A549 (cell line): ENCODE measurements around the gene MGRN1. TPM values are rescaled to one million over a fixed set of nuclear protein-coding genes. Genes with fewer than 3 reads are reported as not detected.

Experiments
- ATAC-seq, 2 experiments: fragments of 200-7000 bp in 1 of 2; fragments of >200 bp in 1 of 2; cut with Nextera tagmentation in 1 of 2; cut with Tn5 transposase in 1 of 2; 3 replicates each; pipeline versions ENCODE4 v1.8.0 to v1.9.1; 2018 to 2020; ENCODE audit warnings: mild to moderate bottlenecking in 1 of 2, moderate library complexity in 1 of 2
- CTCF ChIA-PET: fragments of 300-600 bp; sonication (Branson Sonifier 250); formaldehyde crosslinking; extraction: SDS; loops from one replicate; lab custom pipeline; 2021; ENCODE audit warnings: antibody characterized with exemption, inconsistent platforms; lab: Yijun Ruan, JAX
- POLR2A ChIA-PET: fragments of 350-600 bp; formaldehyde crosslinking; extraction: SDS; loops from one replicate; lab custom pipeline; 2021; ENCODE audit warnings: antibody characterized with exemption, inconsistent platforms; lab: Yijun Ruan, JAX
- DNase-seq, 2 experiments: peaks; one replicate each; pipeline versions ENCODE4 v3.0.0 to v3.0.0-alpha.2; 2011 to 2016; ENCODE audit warnings: low read depth in 1 of 2, low spot score in 1 of 2
- FAIRE-seq: peaks from 2 replicates; lab custom pipeline; 2011; peaks lifted over from hg19 to GRCh38; lab: Jason Lieb, UNC
- H3K27ac ChIP-seq, 2 experiments: fragments of >200 bp; sonication (Bioruptor Twin); formaldehyde crosslinking; 3 replicates each; pipeline ENCODE4 v1.5.1; 2016 to 2017
- H3K4me1 ChIP-seq: fragments of >200 bp; sonication (Bioruptor Twin); formaldehyde crosslinking; 3 replicates; pipeline ENCODE4 v1.6.1; 2016
- H3K4me2 ChIP-seq: fragments of >200 bp; sonication (Bioruptor Twin); formaldehyde crosslinking; 3 replicates; pipeline ENCODE4 v1.6.1; 2016
- H3K4me3 ChIP-seq: fragments of >200 bp; sonication (Bioruptor Twin); formaldehyde crosslinking; 3 replicates; pipeline ENCODE4 v1.5.1; 2016
- H3K9me3 ChIP-seq: fragments of >200 bp; sonication (Bioruptor Twin); formaldehyde crosslinking; 3 replicates; pipeline ENCODE4 v1.6.1; 2016
- BHLHE40 ChIP-seq: IDR thresholded peaks from 2 replicates; pipeline ENCODE4 v1.6.1; 2012; ENCODE audit warnings: low read depth, low read length, inconsistent platforms
- CBX2 ChIP-seq: fragments of 200-600 bp; sonication (generic); IDR thresholded peaks from 2 replicates; pipeline ENCODE4 v1.6.1; 2016; ENCODE audit warnings: low read depth, mild to moderate bottlenecking, borderline replicate concordance
- CHD4 ChIP-seq: fragments of 200-600 bp; sonication (generic); IDR thresholded peaks from 2 replicates; pipeline ENCODE4 v1.6.1; 2016; ENCODE audit warnings: antibody characterized with exemption, mild to moderate bottlenecking, borderline replicate concordance
- EHF ChIP-seq: fragments of 250-450 bp; sonication (Bioruptor Pico); IDR thresholded peaks from 2 replicates; pipeline ENCODE4 v1.5.0; 2020; ENCODE audit warnings: mild to moderate bottlenecking
- EP300 ChIP-seq, 2 experiments: fragments of >200 bp; sonication (Bioruptor Twin); formaldehyde crosslinking; IDR thresholded peaks; 2 replicates in 1 of 2; 3 replicates in 1 of 2; pipeline ENCODE4 v1.6.1; 2016 to 2017
- FOSB ChIP-seq: fragments of 250-450 bp; sonication (Bioruptor Pico); IDR thresholded peaks from 2 replicates; pipeline ENCODE4 v1.5.0; 2020; ENCODE audit warnings: mild to moderate bottlenecking, moderate library complexity
- FOSL2 ChIP-seq, 2 experiments: fragments of 450-650 bp in 1 of 2; fragments of >200 bp in 1 of 2; sonication (Bioruptor Twin) in 1 of 2; formaldehyde crosslinking; IDR thresholded peaks; 2 replicates each; pipeline versions ENCODE4 v1.5.0 to v1.6.1; 2016 to 2020; ENCODE audit warnings: mild to moderate bottlenecking in 1 of 2, moderate library complexity in 1 of 2
- FOXS1 ChIP-seq: fragments of 250-450 bp; sonication (Bioruptor Pico); IDR thresholded peaks from 2 replicates; pipeline ENCODE4 v1.5.0; 2020; ENCODE audit warnings: mild to moderate bottlenecking, moderate library complexity
- GATA3 ChIP-seq: IDR thresholded peaks from 2 replicates; pipeline ENCODE4 v1.6.1; 2012; ENCODE audit warnings: borderline replicate concordance
- HDAC2 ChIP-seq: fragments of 200-600 bp; sonication (generic); IDR thresholded peaks from 2 replicates; pipeline ENCODE4 v1.6.1; 2016
- HES2 ChIP-seq: fragments of >200 bp; sonication (Bioruptor Twin); formaldehyde crosslinking; IDR thresholded peaks from 2 replicates; pipeline ENCODE4 v1.6.1; 2016
- HMGXB4 ChIP-seq: fragments of 250-450 bp; sonication (Bioruptor Pico); IDR thresholded peaks from 2 replicates; pipeline ENCODE4 v1.5.0; 2021; ENCODE audit warnings: mild to moderate bottlenecking, moderate library complexity, borderline replicate concordance
- HOXA7 ChIP-seq: fragments of 250-450 bp; sonication (Bioruptor Pico); IDR thresholded peaks from 2 replicates; pipeline ENCODE4 v1.5.0; 2020; ENCODE audit warnings: mild to moderate bottlenecking, moderate library complexity
- HOXB13 ChIP-seq: fragments of 250-450 bp; sonication (Bioruptor Pico); IDR thresholded peaks from 2 replicates; pipeline ENCODE4 v1.5.0; 2020; ENCODE audit warnings: low read depth, mild to moderate bottlenecking, moderate library complexity
- HOXB5 ChIP-seq: fragments of 250-450 bp; sonication (Bioruptor Pico); IDR thresholded peaks from 2 replicates; pipeline ENCODE4 v1.5.0; 2020; ENCODE audit warnings: mild to moderate bottlenecking, moderate library complexity
- JUN ChIP-seq, 2 experiments: fragments of >200 bp; sonication (Bioruptor Twin); formaldehyde crosslinking; IDR thresholded peaks; 2 replicates in 1 of 2; 3 replicates in 1 of 2; pipeline ENCODE4 v1.6.1; 2016 to 2017
- KDM5A ChIP-seq: fragments of 200-600 bp; sonication (generic); IDR thresholded peaks from 2 replicates; pipeline ENCODE4 v1.6.1; 2016; ENCODE audit warnings: antibody characterized with exemption, mild to moderate bottlenecking
- NFE2L2 ChIP-seq: fragments of 150-350 bp; conservative IDR thresholded peaks from 2 replicates; pipeline ENCODE4 v1.6.1; 2014; ENCODE audit warnings: low read length
- NPAS2 ChIP-seq: fragments of 250-450 bp; sonication (Bioruptor Pico); IDR thresholded peaks from 2 replicates; pipeline ENCODE4 v1.8.0; 2022; ENCODE audit warnings: mild to moderate bottlenecking, moderate library complexity, borderline replicate concordance
- POLR2AphosphoS2 ChIP-seq: conservative IDR thresholded peaks from 2 replicates; pipeline ENCODE4 v1.6.1; 2012; ENCODE audit warnings: low read length, improper control_type of control experiment, inconsistent platforms
- SMC3 ChIP-seq: fragments of >200 bp; sonication (Bioruptor Twin); formaldehyde crosslinking; IDR thresholded peaks from 3 replicates; pipeline ENCODE4 v1.6.1; 2018; ENCODE audit warnings: inconsistent platforms
- TFCP2L1 ChIP-seq: fragments of 250-450 bp; sonication (Bioruptor Pico); IDR thresholded peaks from 2 replicates; pipeline ENCODE4 v1.5.0; 2021; ENCODE audit warnings: mild to moderate bottlenecking
- USF2 ChIP-seq: fragments of 450-650 bp; IDR thresholded peaks from 2 replicates; pipeline ENCODE4 v1.6.1; 2014; ENCODE audit warnings: antibody characterized with exemption
- ZC3H11A ChIP-seq: fragments of 450-650 bp; IDR thresholded peaks from 2 replicates; pipeline ENCODE4 v1.6.1; 2014; ENCODE audit warnings: antibody characterized with exemption, mild to moderate bottlenecking
- ZFP36 ChIP-seq: fragments of 450-650 bp; IDR thresholded peaks from 2 replicates; pipeline ENCODE4 v1.6.1; 2014; ENCODE audit warnings: borderline replicate concordance; ENCODE audit not compliant: partially characterized antibody
- ZSCAN20 ChIP-seq: fragments of 250-450 bp; sonication (Bioruptor Pico); IDR thresholded peaks from 2 replicates; pipeline ENCODE4 v1.8.0; 2022; ENCODE audit warnings: mild to moderate bottlenecking, moderate library complexity
- WGBS: methylation state at CpG from one replicate; pipeline ENCODE4 v1.1.6; 2017; ENCODE audit errors: missing lambda C conversion rate; 5-methylcytosine and 5-hydroxymethylcytosine counted together
- polyA plus RNA-seq, 4 experiments: library from polyadenylated mRNA; depleted of rRNA in 3 of 4; stranded (reverse); fragments of >200 nt; fragmentation: RNase III in 1 of 4; extraction: RNeasy Plus Mini Kit Qiagen cat#74134 plus additional on column Dnase treatment in 1 of 4; gene quantifications; 2 replicates in 3 of 4; 3 replicates in 1 of 4; pipeline ENCODE4 v1.2.3, GENCODE V29; 2011 to 2017
- TF ChIP-seq, protein P1 (sequence below): fragments of 250-450 bp; sonication (Bioruptor Pico); IDR thresholded peaks from 2 replicates; pipeline ENCODE4 v1.5.0; 2020; ENCODE audit warnings: low read depth, mild to moderate bottlenecking, moderate library complexity

MGRN1 gene
- polyA plus RNA-seq, 2 of the 4 experiments (the other 2 are of a cell fraction), result 4.3 to 29.9 TPM

DNA sequence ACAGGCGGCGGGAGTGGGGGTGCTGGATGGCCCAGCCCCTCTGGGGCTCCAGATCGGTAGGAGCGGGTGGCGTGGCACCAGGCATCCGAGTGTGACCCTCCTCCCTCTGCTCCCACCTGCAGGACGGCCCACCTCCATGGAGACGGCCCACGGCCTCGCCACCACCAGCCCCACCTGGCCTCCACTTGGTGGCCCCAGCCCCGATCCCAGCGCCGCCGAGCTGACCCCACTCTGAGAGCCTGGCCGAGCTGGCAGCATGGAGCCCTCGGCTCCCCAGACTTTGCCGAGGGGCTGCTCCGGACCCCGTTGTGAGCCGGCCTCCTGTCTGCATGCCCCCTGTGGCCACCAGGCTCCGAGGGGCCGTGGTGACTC, 64.0 kb downstream of the MGRN1 start:
- ChIA-PET CTCF (no interaction called here), POLR2A (no interaction called here)
- ATAC-seq, result no peak
- WGBS, result 96% methylated on average over 8 of the region's 22 CpGs
- no peak for TF ChIP-seq SMC3
- TF ChIP-seq, protein P1, sequence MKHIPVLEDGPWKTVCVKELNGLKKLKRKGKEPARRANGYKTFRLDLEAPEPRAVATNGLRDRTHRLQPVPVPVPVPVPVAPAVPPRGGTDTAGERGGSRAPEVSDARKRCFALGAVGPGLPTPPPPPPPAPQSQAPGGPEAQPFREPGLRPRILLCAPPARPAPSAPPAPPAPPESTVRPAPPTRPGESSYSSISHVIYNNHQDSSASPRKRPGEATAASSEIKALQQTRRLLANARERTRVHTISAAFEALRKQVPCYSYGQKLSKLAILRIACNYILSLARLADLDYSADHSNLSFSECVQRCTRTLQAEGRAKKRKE (CRISPR knock-in tag), result no peak
- TF ChIP-seq HMGXB4 (CRISPR knock-in tag), result no peak
- no peak for TF ChIP-seq EHF (CRISPR knock-in tag)
- no peak for TF ChIP-seq CHD4
- no peak for TF ChIP-seq USF2
- TF ChIP-seq FOSB, result no peak
- TF ChIP-seq ZFP36, result no peak
- TF ChIP-seq EP300 (IDR thresholded peaks at IDR 0.05), result no peak
- Histone ChIP-seq H3K4me3 (no peak overlapping the region), H3K4me2 (no peak overlapping the region), H3K4me1 (peaks cover 6% of the 10 kb centered on the region; the same call in 1 of the 3 replicates), H3K27ac (no peak overlapping the region), H3K9me3 (no peaks in the 10 kb centered on the region)
- FAIRE-seq, result no peak
- no peak for DNase-seq

GRCh38 chr16:4689091-4689671, 64.6 kb downstream of the MGRN1 start:
- 92% methylated on average over 18 of the region's 21 CpGs for WGBS
- no peak for FAIRE-seq

GRCh38 chr16:4689864-4690704, 65.5 kb downstream of the MGRN1 start:
- Histone ChIP-seq H3K4me1 (peaks cover 11% of the 10 kb centered on the region; the same call in 1 of the 3 replicates), H3K4me2 (no peak overlapping the region), H3K9me3 (no peaks in the 10 kb centered on the region), H3K27ac (no peak overlapping the region), H3K4me3 (no peak overlapping the region)
- CTCF ChIA-PET, result interaction anchor here (0.6 to 1.7 kb wide), 5 partner anchors 28 to 266 kb away, joined by 3 to 11 read pairs (median 4); partner anchors contain the start of gene MGRN1
- POLR2A ChIA-PET, result no interaction called here
- DNase-seq (no peak), ATAC-seq (no peak), FAIRE-seq (no peak)
- WGBS, result 88% methylated on average over 30 of the region's 31 CpGs
- TF ChIP-seq NFE2L2 (no peak), HOXA7 (CRISPR knock-in tag) (no peak), CBX2 (no peak), ZSCAN20 (CRISPR knock-in tag) (no peak), GATA3 (no peak), FOXS1 (CRISPR knock-in tag) (no peak), HMGXB4 (CRISPR knock-in tag) (no peak), NPAS2 (CRISPR knock-in tag) (no peak), HOXB5 (no peak), ZC3H11A (no peak), FOSL2 (IDR thresholded peaks at IDR 0.05) (no peak), FOSL2 (CRISPR knock-in tag; IDR thresholded peaks at IDR 0.05) (no peak), JUN (IDR thresholded peaks at IDR 0.05) (no peak)
- TF ChIP-seq, protein P1 (CRISPR knock-in tag), result no peak

More at GRCh38 chr16:4689091-4689671, 64.6 kb downstream of the MGRN1 start:
- POLR2A ChIA-PET, result no interaction called here
- Histone ChIP-seq H3K27ac (no peak overlapping the region), H3K4me2 (no peak overlapping the region), H3K4me1 (peaks cover 6% of the 10 kb centered on the region; the same call in 1 of the 3 replicates), H3K4me3 (no peak overlapping the region)
- TF ChIP-seq HOXB5, result no peak
- TF ChIP-seq KDM5A, result no peak
- no peak for TF ChIP-seq HES2
- TF ChIP-seq FOSL2 (IDR thresholded peaks at IDR 0.05), result no peak
- TF ChIP-seq FOSL2 (CRISPR knock-in tag; IDR thresholded peaks at IDR 0.05), result no peak
- no peak for TF ChIP-seq TFCP2L1 (CRISPR knock-in tag)
- TF ChIP-seq GATA3, result no peak
- no peak for TF ChIP-seq BHLHE40
- no peak for TF ChIP-seq NPAS2 (CRISPR knock-in tag)
- TF ChIP-seq POLR2AphosphoS2, result no peak
- TF ChIP-seq HOXB13 (CRISPR knock-in tag), result no peak
- TF ChIP-seq EHF (CRISPR knock-in tag), result no peak
- TF ChIP-seq HDAC2, result no peak
- TF ChIP-seq, all 56 proteins: peak for 0
- ATAC-seq (no peak), DNase-seq (no peak)
- no peaks in the 10 kb centered on the region for H3K9me3 ChIP-seq
- CTCF ChIA-PET, result interaction anchor here (0.9 kb wide), 1 partner anchor 126 kb away, joined by 5 read pairs; no protein-coding TSS in a partner anchor
